Measurements from ENCODE around the gene IQCE.
A peak's percentile ranks its signal among the peaks of the same experiment; 100 is the strongest.

Gene IQCE

DNA sequence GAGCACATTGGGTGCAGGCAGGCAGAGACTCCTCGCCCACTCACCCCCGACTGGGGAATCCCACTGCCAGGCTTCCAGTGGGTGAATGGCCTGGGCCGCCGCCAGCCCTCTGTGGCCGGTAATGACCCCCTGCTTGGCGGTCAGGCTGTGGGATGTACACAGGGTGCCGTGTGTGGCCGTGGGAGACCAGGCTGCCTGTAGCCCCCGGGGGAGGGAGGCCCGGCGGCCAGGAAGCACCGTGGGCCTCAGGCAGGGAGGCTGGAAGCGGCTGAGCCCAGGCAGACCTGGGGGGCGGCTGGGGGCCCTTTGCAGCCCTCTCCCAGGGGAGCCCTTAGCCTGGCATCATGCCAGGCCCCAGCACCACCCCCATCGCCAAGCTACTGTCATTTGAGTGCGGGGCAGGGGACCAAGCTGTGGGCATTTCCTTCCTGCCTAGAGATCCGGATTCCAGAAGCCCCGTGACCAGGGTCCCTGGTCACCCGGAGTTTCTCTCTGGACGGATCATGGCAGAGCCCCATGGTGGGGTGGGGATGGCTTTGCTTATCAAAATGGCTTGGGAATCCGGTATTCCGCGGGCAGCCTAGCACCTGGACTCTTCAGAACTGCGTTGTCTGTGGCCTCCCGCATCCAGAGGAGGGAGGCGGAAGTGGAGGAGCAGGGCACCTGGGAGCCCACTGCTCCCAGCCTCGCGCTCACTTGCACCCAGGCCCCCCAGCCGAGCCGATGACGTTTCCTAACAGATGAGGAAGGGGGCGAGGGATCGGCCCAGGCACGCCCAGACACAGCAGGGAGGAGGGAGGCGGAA, 74.2 kb downstream of the IQCE start:
- peak overlapping the region; percentile 82 to 90 for H3K9ac ChIP-seq (ENCODE audit: low read length in 2 of 2)
- H3K27ac ChIP-seq (ENCODE audit: low read length): peak overlapping the region; percentile 67
- no peaks in the 10 kb centered on the region for H3K36me3 ChIP-seq (ENCODE audit: control insufficient read depth in 2 of 2, insufficient read depth in 2 of 2, low read length in 2 of 2)
- H3K4me1 ChIP-seq (ENCODE audit: control insufficient read depth, insufficient read depth, low read length): peaks cover 62% of the 10 kb centered on the region
- peak overlapping the region; percentile 62 to 87 for H3K4me3 ChIP-seq (ENCODE audit: low read length in 2 of 2)
- H3K9me3 ChIP-seq (ENCODE audit: control insufficient read depth in 2 of 2, low read length in 2 of 2): no peaks in the 10 kb centered on the region
- no peaks in the 10 kb centered on the region for H3K27me3 ChIP-seq (ENCODE audit: control insufficient read depth in 1 of 2, insufficient read depth in 2 of 2, low read length in 2 of 2)

DNA sequence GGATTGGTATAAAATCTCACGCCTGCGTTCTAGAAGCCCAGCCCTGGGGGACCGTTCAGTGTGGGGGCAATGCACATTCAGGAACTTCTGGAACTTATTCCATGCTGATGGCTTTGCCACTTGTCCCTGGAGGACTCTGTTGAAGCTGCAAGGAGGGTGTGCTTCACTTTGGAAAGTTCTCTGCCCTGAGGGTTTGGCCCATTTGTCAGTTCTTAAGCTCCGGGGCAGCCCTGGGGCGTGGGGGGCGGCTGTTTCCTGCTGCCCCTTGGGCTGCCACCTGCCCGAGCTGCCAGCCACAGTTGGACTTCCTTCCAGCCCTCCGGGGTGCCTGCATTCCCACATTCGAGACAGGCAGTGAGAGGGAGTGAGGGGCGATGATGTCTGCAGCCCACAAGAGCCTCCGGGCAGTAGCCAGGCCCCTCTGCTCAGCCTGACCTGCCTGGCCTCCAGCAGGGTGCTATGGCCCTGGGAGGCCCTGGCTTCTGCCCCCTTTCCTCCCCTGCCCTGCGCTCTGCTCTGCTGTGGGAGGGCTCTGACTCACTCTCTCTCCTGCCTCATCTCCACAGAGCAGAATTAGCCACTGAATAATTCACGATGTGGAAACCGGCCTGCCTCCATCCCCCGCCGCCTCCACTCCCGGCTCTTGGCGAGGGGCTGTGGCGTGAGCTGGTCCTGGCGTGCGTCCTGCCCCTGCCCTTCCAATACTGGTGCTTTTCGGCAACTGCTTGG, 74.9 kb downstream of the IQCE start:
- peak overlapping the region; percentile 67 for H3K27ac ChIP-seq (ENCODE audit: low read length)
- H3K9ac ChIP-seq (ENCODE audit: low read length in 2 of 2): peak overlapping the region; percentile 82 to 90
- peaks cover 68% of the 10 kb centered on the region for H3K4me1 ChIP-seq (ENCODE audit: control insufficient read depth, insufficient read depth, low read length)
- no peaks in the 10 kb centered on the region for H3K9me3 ChIP-seq (ENCODE audit: control insufficient read depth in 2 of 2, low read length in 2 of 2)
- H3K4me3 ChIP-seq (ENCODE audit: low read length in 2 of 2): peak overlapping the region; percentile 62 to 87
- H3K27me3 ChIP-seq (ENCODE audit: control insufficient read depth in 1 of 2, insufficient read depth in 2 of 2, low read length in 2 of 2): no peaks in the 10 kb centered on the region
- no peaks in the 10 kb centered on the region for H3K36me3 ChIP-seq (ENCODE audit: control insufficient read depth in 2 of 2, insufficient read depth in 2 of 2, low read length in 2 of 2)

DNA sequence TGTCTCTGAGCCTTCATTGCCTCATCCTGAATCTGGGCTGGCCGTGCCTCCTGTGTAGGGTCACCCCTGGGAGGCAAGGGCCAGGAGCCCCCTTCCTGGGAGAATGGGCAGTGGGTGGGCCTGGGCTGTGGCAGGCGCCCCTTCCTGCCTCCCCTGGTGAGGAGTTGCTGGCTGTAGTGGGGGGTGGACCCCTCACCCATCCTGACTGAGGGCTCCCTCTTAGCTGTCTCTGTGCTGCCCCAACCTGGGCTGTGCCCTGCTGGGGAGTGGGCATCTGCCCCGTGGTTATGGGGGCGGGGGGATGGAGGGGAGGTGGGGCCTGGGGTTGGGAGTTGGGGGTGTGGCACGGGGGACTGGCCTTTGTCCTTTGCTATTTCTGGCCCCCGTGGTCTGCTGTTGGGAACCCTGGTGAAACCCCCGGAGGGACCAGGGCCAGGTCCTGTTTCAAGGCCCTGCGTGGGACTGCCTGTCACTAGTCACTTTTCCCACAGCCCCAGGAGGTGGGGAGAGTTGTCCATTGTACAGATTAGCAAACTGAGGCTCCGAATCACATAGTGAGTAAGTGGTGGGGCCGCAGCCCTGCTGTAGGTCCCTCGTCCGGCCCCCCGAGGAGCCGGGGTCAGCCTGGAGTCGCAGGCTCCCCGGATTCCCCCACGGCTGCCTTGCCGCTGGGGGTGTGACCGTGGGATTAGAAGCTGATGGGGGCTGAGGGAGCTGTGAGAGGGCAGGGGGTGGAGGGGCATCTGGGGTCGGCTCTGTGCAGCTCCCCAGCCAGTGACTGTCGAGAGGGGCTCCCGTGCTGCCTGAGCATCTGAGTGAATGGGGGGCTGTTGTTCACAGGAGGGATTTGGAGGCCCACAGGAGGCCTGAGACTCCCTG, 75.7 kb downstream of the IQCE start:
- peaks cover 76% of the 10 kb centered on the region for H3K4me1 ChIP-seq (ENCODE audit: control insufficient read depth, insufficient read depth, low read length)
- peak overlapping the region in 1 of 2 donors; percentile 36 for H3K9ac ChIP-seq (ENCODE audit: low read length in 2 of 2)
- H3K36me3 ChIP-seq (ENCODE audit: control insufficient read depth in 2 of 2, insufficient read depth in 2 of 2, low read length in 2 of 2): no peaks in the 10 kb centered on the region
- H3K9me3 ChIP-seq (ENCODE audit: control insufficient read depth in 2 of 2, low read length in 2 of 2): no peaks in the 10 kb centered on the region
- peak overlapping the region; percentile 67 for H3K27ac ChIP-seq (ENCODE audit: low read length)
- no peaks in the 10 kb centered on the region for H3K27me3 ChIP-seq (ENCODE audit: control insufficient read depth in 1 of 2, insufficient read depth in 2 of 2, low read length in 2 of 2)
- H3K4me3 ChIP-seq (ENCODE audit: low read length in 2 of 2): peak overlapping the region; percentile 62 to 87

DNA sequence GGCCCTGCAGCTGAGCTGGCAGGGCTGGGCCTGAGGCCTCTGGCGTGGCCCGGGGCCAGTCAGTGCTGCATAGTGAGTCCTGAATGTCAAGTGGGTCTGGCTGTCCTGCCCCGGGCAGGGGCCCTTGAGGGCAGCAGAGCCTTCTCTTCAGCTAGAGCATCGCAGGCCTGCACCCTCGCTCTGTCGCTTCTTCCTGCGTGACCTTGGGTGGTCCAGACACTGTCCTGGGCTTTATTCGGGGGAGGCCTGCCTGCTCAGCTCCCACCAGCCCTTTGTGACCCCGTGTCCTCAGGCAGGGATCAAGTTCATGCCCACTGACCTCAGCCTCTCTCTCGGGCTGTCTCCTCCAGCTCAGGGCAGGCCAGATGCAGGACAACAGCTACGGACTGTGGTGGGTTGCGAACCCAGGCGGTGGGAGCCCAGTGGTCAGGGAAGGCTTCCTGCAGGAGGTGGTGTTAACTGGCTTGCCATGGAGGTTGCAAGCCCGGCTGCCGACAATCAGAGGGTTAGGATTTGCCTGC, 76.4 kb downstream of the IQCE start:
- H3K9me3 ChIP-seq (ENCODE audit: control insufficient read depth in 2 of 2, low read length in 2 of 2): no peaks in the 10 kb centered on the region
- H3K27me3 ChIP-seq (ENCODE audit: control insufficient read depth in 1 of 2, insufficient read depth in 2 of 2, low read length in 2 of 2): no peaks in the 10 kb centered on the region
- no peaks in the 10 kb centered on the region for H3K36me3 ChIP-seq (ENCODE audit: control insufficient read depth in 2 of 2, insufficient read depth in 2 of 2, low read length in 2 of 2)
- H3K4me1 ChIP-seq (ENCODE audit: control insufficient read depth, insufficient read depth, low read length): peaks cover 83% of the 10 kb centered on the region
- no peak overlapping the region for H3K27ac ChIP-seq (ENCODE audit: low read length)
- no peak overlapping the region for H3K4me3 ChIP-seq (ENCODE audit: low read length in 2 of 2)
- H3K9ac ChIP-seq (ENCODE audit: low read length in 2 of 2): no peak overlapping the region

DNA sequence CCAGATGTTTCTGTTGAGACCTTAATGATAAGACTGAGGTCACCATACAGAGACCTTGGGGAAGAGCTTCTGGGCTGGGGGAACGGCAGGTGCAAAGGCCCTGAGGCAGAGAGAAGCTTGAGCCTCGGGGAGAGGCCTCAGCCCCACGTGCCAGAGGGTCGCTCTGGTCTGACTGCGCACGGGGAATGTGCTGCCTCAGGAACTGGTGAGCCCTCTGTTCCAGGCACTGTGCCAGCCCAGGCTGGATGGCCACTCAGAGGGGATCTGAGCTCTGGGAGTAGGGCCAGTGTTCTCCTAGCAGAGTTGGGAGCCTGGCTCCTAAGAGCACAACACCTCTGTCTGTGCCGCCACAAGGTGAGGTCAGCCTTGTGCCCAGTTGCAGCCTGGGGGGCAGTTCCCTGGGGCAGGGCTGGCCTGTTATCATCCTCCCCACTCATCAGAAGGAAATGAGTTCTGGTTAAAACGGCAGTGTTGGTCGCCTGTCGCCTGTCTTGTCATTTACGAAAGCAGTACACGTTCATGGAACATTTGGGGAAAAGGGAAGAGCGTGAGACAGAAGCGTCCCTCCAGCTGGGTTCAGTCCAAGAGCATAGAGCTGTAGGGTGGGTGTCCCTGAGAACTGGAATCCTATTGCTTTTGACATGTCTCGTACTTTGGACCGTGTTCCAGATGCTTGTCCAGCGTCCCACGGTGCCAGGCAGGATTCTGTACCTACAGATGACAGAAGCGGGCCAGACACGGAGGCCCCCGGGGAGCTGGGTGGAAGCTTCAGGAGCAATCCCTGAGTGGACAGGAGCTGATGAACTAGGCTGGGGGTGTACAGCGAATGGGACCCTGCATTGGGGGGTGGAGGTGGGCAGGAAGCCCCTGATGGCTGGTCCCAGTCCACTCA, 77.3 kb downstream of the IQCE start:
- Histone ChIP-seq H3K27ac (ENCODE audit: low read length) (no peak overlapping the region), H3K27me3 (ENCODE audit: control insufficient read depth in 1 of 2, insufficient read depth in 2 of 2, low read length in 2 of 2) (no peaks in the 10 kb centered on the region), H3K4me3 (ENCODE audit: low read length in 2 of 2) (no peak overlapping the region), H3K36me3 (ENCODE audit: control insufficient read depth in 2 of 2, insufficient read depth in 2 of 2, low read length in 2 of 2) (no peaks in the 10 kb centered on the region), H3K9ac (ENCODE audit: low read length in 2 of 2) (peak overlapping the region in 1 of 2 donors; percentile 0), H3K4me1 (ENCODE audit: control insufficient read depth, insufficient read depth, low read length) (peaks cover 86% of the 10 kb centered on the region), H3K9me3 (ENCODE audit: control insufficient read depth in 2 of 2, low read length in 2 of 2) (no peaks in the 10 kb centered on the region)

DNA sequence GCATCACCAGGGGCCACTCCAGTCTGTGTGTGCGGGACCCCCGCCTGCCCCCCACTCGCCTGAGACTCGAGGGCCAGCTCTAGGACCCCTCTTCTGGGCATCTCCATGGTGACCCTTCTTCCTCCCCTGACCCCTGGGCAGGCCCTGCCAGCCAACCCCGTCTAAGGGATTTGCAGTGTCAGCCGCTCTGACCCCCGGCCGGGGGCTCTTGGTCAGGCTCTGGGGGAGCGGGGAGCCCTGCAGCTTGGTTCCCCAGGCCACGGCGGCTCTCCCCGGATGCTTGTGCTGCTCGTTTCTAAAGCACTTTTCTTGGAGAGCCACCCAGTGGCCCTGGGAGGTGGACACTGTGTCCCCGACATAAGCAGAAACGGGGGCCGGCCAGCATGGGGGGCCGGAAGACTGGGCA, 78.3 kb downstream of the IQCE start:
- Histone ChIP-seq H3K27me3 (ENCODE audit: control insufficient read depth in 1 of 2, insufficient read depth in 2 of 2, low read length in 2 of 2) (no peaks in the 10 kb centered on the region), H3K4me1 (ENCODE audit: control insufficient read depth, insufficient read depth, low read length) (peaks cover 93% of the 10 kb centered on the region), H3K27ac (ENCODE audit: low read length) (peak overlapping the region; percentile 18), H3K36me3 (ENCODE audit: control insufficient read depth in 2 of 2, insufficient read depth in 2 of 2, low read length in 2 of 2) (no peaks in the 10 kb centered on the region), H3K9ac (ENCODE audit: low read length in 2 of 2) (no peak overlapping the region), H3K4me3 (ENCODE audit: low read length in 2 of 2) (no peak overlapping the region), H3K9me3 (ENCODE audit: control insufficient read depth in 2 of 2, low read length in 2 of 2) (no peaks in the 10 kb centered on the region)

DNA sequence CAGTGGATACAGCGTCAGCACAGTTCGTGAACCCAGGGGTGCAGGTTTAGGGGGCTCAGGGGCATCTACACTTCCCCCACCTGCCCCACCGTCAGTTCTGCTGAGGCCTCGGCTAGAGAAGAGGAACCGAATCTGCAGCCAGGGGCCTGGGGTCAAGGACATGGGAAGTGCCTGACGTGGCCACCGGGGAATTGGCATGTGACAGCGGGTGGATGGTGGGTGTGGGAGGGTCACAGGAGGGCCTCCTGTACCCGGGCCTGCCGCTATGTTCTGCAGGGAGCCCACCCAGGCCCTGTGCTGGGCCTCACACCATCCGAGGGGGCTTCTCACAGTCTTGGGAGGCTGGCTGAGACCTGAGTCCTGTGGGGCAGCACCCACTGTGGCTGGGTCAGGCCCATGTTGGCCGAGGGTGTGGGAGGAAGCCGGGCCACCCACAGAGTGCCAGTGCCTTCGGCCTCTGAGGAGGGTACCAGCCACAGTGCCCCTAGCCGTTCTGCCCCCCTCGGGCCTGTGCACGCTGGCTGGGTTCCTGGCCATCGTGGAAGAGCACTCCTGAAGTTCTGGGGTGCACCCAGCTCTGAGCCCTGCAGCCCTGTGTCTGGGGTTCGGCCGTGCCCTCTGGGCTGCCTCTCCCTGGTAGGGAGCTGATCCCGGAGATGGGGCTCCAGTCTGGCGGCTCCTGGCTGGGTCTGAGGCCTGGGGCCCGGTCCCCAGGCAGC, 78.9 kb downstream of the IQCE start:
- H3K4me1 ChIP-seq (ENCODE audit: control insufficient read depth, insufficient read depth, low read length): peaks cover 88% of the 10 kb centered on the region
- peak overlapping the region; percentile 24 for H3K27ac ChIP-seq (ENCODE audit: low read length)
- no peak overlapping the region for H3K4me3 ChIP-seq (ENCODE audit: low read length in 2 of 2)
- H3K36me3 ChIP-seq (ENCODE audit: control insufficient read depth in 2 of 2, insufficient read depth in 2 of 2, low read length in 2 of 2): no peaks in the 10 kb centered on the region
- no peaks in the 10 kb centered on the region for H3K27me3 ChIP-seq (ENCODE audit: control insufficient read depth in 1 of 2, insufficient read depth in 2 of 2, low read length in 2 of 2)
- no peak overlapping the region for H3K9ac ChIP-seq (ENCODE audit: low read length in 2 of 2)
- H3K9me3 ChIP-seq (ENCODE audit: control insufficient read depth in 2 of 2, low read length in 2 of 2): no peaks in the 10 kb centered on the region

DNA sequence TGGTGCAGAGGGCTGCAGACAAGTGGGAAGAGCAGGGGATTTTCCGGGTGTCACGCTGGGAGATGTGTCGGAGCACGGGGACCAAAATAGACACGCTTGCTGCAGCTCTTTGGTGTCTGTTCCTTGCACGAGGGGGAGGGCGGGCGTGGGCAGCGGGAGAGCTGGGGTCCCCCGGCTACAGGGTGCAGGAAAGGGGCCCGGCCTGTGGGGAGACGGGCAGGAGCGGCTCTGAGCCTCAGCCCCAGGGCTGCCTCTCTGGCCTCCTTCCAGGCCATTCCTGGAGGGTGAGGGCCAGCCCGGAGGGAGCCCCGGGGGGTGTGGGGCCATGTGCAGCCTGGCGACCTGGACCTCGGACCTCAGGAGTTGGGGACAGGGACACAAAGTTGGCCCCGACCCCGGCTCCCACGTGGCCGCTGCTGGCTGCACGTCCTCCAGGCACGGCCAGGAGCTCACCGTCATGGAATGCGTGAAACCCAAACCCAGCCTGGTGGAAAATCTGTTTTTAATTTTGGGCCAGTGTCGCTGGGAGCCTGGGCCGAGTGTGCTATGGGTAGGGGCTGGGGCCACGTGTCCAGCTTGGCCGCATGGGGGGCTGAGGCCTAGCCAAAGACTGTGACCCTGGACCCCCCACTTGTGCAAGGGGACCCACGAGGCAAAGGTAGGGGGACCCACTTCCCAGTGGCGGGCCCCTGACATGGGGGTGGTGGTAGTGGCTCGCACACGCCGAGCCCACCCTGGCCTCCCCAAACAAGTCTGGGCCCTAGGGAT, 79.6 kb downstream of the IQCE start:
- H3K4me1 ChIP-seq (ENCODE audit: control insufficient read depth, insufficient read depth, low read length): peaks cover 81% of the 10 kb centered on the region
- H3K9ac ChIP-seq (ENCODE audit: low read length in 2 of 2): no peak overlapping the region
- H3K36me3 ChIP-seq (ENCODE audit: control insufficient read depth in 2 of 2, insufficient read depth in 2 of 2, low read length in 2 of 2): no peaks in the 10 kb centered on the region
- H3K27ac ChIP-seq (ENCODE audit: low read length): peak overlapping the region; percentile 24
- H3K4me3 ChIP-seq (ENCODE audit: low read length in 2 of 2): peak overlapping the region in 1 of 2 donors; percentile 29
- no peaks in the 10 kb centered on the region for H3K9me3 ChIP-seq (ENCODE audit: control insufficient read depth in 2 of 2, low read length in 2 of 2)
- no peaks in the 10 kb centered on the region for H3K27me3 ChIP-seq (ENCODE audit: control insufficient read depth in 1 of 2, insufficient read depth in 2 of 2, low read length in 2 of 2)

DNA sequence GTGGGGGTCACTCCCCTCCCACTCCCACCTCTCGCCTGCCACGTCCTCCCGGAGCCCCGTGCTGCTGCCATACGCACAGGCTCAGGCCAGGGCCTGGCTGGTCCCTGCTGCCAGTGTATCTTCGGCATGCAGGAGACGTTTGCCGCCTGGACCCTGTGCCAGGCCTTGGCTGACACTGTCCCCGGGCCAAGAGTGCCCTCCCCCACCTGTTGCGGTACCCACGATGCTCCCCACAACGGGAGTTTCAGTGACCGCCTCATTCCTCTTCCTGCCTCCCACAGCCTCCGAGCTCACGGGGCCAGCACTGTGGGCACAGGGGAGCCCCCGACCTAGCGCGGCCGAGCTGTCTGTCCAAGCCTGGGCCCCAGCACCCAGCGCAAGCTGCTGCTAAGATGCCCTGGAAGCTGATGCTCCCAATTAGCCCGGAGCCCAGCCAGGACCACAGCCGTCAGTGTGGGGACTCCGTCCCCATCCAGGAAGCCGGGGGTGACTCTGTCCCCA, 80.5 kb downstream of the IQCE start:
- Histone ChIP-seq H3K27ac (ENCODE audit: low read length) (no peak overlapping the region), H3K27me3 (ENCODE audit: control insufficient read depth in 1 of 2, insufficient read depth in 2 of 2, low read length in 2 of 2) (no peaks in the 10 kb centered on the region), H3K4me1 (ENCODE audit: control insufficient read depth, insufficient read depth, low read length) (peaks cover 72% of the 10 kb centered on the region), H3K36me3 (ENCODE audit: control insufficient read depth in 2 of 2, insufficient read depth in 2 of 2, low read length in 2 of 2) (no peaks in the 10 kb centered on the region), H3K9ac (ENCODE audit: low read length in 2 of 2) (no peak overlapping the region), H3K9me3 (ENCODE audit: control insufficient read depth in 2 of 2, low read length in 2 of 2) (no peaks in the 10 kb centered on the region), H3K4me3 (ENCODE audit: low read length in 2 of 2) (no peak overlapping the region)
